ENCODE measurements around the gene SPECC1.

DNA sequence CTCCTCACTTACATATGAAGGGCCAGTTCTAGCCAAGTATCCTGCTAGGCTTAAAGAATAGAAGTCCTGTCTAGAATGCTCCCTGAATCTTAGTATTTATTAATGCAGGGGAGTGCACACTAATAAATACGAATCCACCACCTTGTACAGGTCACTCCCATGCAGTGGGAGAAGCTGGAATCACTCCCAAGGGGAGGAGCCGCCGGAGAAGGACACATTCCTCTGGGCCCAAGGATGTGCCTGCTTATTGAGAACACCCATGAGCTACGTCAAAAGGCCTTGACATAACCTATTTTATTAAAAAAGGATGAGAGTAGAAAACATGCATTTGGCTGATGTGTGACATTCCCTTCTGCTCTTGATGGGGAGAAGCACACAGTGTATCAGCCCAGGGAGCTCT is 223.5 kb downstream of the SPECC1 start:
- TF ChIP-seq, protein P1, sequence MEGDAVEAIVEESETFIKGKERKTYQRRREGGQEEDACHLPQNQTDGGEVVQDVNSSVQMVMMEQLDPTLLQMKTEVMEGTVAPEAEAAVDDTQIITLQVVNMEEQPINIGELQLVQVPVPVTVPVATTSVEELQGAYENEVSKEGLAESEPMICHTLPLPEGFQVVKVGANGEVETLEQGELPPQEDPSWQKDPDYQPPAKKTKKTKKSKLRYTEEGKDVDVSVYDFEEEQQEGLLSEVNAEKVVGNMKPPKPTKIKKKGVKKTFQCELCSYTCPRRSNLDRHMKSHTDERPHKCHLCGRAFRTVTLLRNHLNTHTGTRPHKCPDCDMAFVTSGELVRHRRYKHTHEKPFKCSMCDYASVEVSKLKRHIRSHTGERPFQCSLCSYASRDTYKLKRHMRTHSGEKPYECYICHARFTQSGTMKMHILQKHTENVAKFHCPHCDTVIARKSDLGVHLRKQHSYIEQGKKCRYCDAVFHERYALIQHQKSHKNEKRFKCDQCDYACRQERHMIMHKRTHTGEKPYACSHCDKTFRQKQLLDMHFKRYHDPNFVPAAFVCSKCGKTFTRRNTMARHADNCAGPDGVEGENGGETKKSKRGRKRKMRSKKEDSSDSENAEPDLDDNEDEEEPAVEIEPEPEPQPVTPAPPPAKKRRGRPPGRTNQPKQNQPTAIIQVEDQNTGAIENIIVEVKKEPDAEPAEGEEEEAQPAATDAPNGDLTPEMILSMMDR (conservative IDR thresholded peaks at IDR 0.05; ENCODE audit: low read depth, low read length), result no peak
- TF ChIP-seq, protein P2, sequence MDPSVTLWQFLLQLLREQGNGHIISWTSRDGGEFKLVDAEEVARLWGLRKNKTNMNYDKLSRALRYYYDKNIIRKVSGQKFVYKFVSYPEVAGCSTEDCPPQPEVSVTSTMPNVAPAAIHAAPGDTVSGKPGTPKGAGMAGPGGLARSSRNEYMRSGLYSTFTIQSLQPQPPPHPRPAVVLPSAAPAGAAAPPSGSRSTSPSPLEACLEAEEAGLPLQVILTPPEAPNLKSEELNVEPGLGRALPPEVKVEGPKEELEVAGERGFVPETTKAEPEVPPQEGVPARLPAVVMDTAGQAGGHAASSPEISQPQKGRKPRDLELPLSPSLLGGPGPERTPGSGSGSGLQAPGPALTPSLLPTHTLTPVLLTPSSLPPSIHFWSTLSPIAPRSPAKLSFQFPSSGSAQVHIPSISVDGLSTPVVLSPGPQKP (IDR thresholded peaks at IDR 0.05; ENCODE audit: borderline replicate concordance, low read depth, low read length), result no peak
- TF ChIP-seq POLR2A (IDR thresholded peaks at IDR 0.05; ENCODE audit: low read depth, low read length) (no peak), MXI1 (IDR thresholded peaks at IDR 0.05; ENCODE audit: borderline replicate concordance, low read depth, low read length) (no peak), CHD1 (IDR thresholded peaks at IDR 0.05; ENCODE audit: low read depth, low read length) (no peak), MAZ (IDR thresholded peaks at IDR 0.05; ENCODE audit: borderline replicate concordance, low read depth, low read length) (no peak), NFE2L2 (IDR thresholded peaks at IDR 0.05; ENCODE audit: low read depth, low read length) (no peak), FOS (IDR thresholded peaks at IDR 0.05; ENCODE audit: low read depth, low read length) (no peak), RFX5 (IDR thresholded peaks at IDR 0.05; ENCODE audit: low read depth, low read length) (no peak), RAD21 (IDR thresholded peaks at IDR 0.05; ENCODE audit: low read length) (no peak)

Measured in IMR-90 (cell line).